HG03575 (cell line): Measurements from ENCODE around the gene KRT71.
"Not testable (repeated sequence)": the region's sequence is repeated elsewhere in the genome, so short reads cannot be mapped to it uniquely, and the experiment has no call there.

Experiments used
- ATAC-seq: cut with Tn5 transposase; IDR thresholded peaks from one replicate; pipeline ENCODE4 v1.9.1; 2021; ENCODE audit not compliant: unreplicated experiment, insufficient number of reproducible peaks, low FRiP score; ENCODE audit errors: extremely low read depth

KRT71 gene

GRCh38 chr12:52552681-52553195 lies at the start of gene KRT71:
Gene KRT71 (minus strand): TSS chr12:52553145. CDS start chr12:52553077, 68 bp downstream.
- ATAC-seq = no peak

- ATAC-seq = no peak
Observed at GRCh38 chr12:52602552-52602951, 49.6 kb upstream of the KRT71 start.

- ATAC-seq = no peak
Observed at GRCh38 chr12:52601671-52602070, 48.7 kb upstream of the KRT71 start.

- ATAC-seq = no peak
Observed at GRCh38 chr12:52600941-52601481, 48.1 kb upstream of the KRT71 start, which contains the start of gene KRT72. Gene KRT72 (minus strand): TSS chr12:52601463. CDS start chr12:52601452, 11 bp downstream.

GRCh38 chr12:52600475-52600874 lies 47.5 kb upstream of the KRT71 start:
- ATAC-seq = no peak

DNA sequence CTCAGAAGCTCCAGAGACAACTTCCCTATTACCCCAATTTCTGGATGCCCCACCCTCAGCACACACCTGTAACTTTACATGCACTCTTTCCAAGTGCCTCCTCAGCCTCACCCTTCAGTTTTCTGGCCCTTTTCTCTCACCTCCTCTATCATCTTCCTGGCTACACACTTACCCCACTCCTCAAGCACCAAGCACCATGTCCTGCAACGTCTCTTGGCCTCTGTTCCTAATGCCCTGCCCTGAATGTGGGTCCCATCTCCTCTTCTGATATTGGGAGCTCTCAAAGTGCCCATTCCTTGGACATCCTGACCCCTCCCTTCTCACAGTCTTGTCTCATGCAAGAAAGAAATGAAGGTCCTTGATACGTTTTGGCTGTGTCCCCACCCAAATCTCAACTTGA lies 47.1 kb upstream of the KRT71 start:
- ATAC-seq = no peak

DNA sequence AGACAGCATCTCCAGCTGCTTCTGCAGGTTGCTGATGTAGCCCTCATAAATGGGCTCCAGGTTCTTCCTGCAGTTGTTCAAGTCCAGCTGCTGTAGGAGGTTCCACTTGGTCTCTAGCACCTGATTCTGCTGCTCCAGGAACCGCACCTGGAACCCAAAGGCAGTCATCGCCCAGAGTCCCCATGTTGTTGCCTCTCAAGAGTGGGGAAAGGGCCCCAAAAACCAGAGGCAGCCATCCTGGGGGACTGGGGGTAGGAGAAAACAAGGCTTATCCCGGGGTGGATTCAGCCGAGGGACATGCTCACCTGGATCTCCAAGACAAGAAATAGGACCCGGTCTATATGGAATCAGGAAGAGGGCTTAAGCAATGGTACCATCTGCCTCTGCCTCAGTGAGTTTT lies 46.0 kb upstream of the KRT71 start:
- ATAC-seq = no peak

GRCh38 chr12:52594237-52594636 lies 41.3 kb upstream of the KRT71 start:
- not testable (repeated sequence) for ATAC-seq

DNA sequence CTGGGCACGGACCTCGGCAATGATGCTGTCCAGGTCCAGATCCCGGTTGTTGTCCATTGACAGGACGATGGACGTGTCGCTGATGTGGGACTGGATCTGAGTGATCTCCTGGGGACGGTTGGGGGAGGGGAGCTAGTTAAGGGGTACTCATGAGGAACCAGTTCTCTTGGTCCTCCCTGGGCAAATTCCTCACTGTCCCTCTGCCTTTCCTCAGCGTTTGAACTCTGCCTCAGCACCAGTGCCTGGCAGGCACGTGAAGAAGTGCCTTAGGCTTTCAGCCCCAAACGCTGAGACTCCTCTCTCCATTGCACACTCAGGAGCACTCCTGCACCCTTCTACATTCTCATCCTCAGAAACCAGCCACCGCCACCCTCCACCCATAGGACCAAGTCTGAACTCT lies 38.6 kb upstream of the KRT71 start:
- ATAC-seq = no peak

GRCh38 chr12:52590021-52590420 lies 37.1 kb upstream of the KRT71 start:
- no peak for ATAC-seq

DNA sequence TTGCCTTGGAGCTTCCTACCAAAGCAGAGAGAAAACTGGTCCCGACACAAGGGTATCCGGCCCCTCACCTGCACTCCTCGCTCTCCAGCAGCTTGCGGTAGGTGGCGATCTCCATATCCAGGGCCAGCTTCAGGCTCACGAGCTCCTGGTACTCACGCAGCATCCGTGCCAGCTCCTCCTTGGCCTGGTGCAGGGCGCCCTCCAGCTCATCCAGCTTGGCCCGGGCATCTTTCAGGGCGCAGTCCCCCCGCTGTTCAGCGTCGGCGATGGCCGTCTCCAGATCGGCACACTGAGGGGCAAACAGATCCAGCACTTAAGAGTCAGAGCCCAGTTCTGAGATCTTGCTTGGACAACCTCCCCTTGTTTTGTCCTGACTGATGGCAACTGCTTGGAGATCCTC lies 34.6 kb upstream of the KRT71 start:
- no peak for ATAC-seq

DNA sequence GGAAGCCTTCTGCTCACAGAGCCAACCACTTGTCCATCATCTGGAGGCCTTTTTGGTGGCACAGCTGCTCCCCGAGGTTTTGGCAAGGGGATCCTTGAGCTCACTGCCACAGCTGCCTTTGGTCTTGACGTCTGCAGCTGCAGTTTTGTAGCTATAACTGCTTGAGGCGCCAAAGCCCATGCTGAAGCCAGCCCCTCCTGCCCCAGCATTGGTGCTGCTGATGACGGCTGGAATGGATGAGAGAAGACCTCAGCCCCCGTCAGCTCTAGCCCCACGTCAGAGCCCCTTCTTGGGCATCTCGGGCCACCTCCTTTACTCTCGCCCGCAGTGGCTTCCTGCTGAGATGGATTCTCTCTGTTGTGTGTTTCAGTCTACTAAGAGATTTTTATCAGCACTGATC lies 33.0 kb upstream of the KRT71 start:
- no peak for ATAC-seq

- no peak for ATAC-seq
Observed at GRCh38 chr12:52585066-52585465, 32.1 kb upstream of the KRT71 start.

- ATAC-seq = no peak
Observed at GRCh38 chr12:52584156-52584682, 31.3 kb upstream of the KRT71 start.

DNA sequence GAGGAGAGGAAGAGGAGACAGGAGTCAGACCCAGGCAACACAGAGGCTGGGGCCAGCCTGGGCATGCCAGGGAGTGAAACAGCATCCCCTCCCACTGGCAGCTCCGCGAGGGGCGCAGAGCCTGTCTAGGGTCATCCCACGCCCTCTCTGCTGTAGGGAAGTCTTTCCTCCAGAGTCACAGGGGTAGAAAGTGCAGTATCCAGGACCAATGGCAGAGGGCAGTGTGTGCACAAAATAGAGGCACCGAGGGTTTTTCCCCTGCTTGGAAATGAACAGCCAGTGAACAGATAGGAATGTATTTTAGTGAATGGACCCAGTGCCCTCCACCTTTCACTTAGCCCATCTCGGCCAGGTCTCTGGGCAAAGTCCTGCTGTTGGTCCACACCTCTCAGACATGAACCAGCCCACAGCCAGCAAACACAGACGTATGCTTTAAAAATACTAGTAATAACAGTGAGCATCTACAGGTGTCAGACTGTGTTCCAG lies 30.1 kb upstream of the KRT71 start:
- no peak for ATAC-seq

- ATAC-seq = no peak
Observed at GRCh38 chr12:52582486-52582885, 29.5 kb upstream of the KRT71 start.

- no peak for ATAC-seq
Observed at GRCh38 chr12:52581481-52581880, 28.5 kb upstream of the KRT71 start.

GRCh38 chr12:52581066-52581465 lies 28.1 kb upstream of the KRT71 start:
- ATAC-seq = no peak

DNA sequence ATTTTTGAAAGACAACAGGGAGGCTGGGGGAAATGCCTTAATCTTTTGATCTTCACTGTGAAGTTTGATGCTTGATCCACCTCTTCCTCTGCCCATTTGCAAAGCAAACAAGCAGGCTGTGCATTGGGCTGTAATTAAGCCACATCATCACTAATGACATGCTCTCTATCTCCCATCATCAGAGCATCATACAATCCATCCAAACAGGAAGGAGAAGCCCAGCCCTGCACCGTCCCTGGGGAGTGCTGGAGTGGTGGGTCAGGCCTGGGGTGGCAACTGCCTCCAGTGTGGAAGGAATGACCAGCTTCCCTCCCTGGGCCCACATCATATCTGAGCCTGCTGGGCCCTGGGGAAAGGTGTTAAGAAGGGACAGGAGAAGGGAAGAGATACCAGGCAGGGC lies 27.6 kb upstream of the KRT71 start:
- no peak for ATAC-seq

DNA sequence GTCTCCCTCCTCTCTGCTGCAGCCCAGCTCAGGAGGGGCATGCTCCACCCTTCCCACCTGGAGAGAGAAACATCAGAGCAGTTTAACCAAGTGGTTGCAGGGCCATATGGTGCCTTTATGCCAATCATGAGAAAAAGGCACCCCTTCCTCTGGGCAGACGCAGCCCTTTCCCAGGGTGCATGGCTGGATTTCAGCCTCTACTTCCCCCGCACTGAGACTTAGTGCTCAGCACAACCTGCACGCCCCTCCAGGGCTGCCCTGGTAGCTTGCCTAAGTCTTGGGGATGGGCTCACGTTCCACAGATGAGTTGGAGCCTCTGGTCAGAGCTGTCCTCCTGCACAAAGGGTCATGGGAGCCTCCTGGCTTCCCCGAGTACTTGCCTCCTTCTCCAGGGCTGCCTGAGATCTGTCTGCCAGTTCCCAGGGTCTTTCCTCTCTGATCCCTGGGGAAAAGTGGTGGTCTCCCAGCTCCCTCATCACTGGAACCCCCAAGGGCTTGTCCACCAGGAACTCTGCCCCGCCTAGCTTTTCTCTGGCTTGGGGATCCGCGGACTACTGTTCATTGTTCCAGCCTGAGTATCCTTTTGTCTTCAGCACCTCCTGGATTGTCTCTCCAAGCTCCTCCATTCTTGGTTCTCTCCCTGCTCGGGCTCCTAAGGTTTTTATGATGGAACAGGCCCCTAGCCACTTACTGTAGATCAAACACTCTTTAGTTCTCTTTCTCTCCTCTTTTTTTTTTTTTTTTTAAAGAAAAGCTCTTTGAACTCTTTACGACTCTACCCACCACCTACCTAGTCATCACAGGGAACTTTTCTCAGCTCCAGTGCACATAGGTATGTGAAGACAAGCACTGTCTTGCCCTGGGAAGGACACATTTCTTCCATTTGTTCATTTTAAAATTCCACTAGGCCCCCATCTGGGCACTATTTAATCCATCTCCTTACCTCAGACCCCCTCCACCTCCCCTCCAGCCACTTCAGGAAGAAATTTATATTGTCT lies 26.8 kb upstream of the KRT71 start:
- ATAC-seq = no peak
